Bronchial epithelial cell (primary cell): Measurements from ENCODE around the gene DAGLA. TPM values are rescaled to one million over a fixed set of nuclear protein-coding genes. Genes with fewer than 3 reads are reported as not detected.

Experiments used
- DNase-seq: peaks from one replicate; pipeline ENCODE4 v3.0.0-alpha.2; 2010; ENCODE audit warnings: low read depth
- FAIRE-seq: peaks from 2 replicates; lab custom pipeline; 2011; peaks lifted over from hg19 to GRCh38; lab: Jason Lieb, UNC
- H3K27me3 ChIP-seq: 2 replicates; pipeline ENCODE4 v1.5.1; 2011; ENCODE audit warnings: low read length; ENCODE audit not compliant: control insufficient read depth, insufficient read depth
- H3K36me3 ChIP-seq: 2 replicates; pipeline ENCODE4 v1.5.1; 2011; ENCODE audit warnings: low read length; ENCODE audit not compliant: control insufficient read depth, insufficient read depth
- H3K4me3 ChIP-seq: 2 replicates; pipeline ENCODE4 v1.5.1; 2011; ENCODE audit warnings: mild to moderate bottlenecking, low read depth, low read length, control low read depth
- total RNA-seq: library from RNA; depleted of rRNA; stranded (reverse); fragments of >200 nt; gene quantifications from 2 replicates; pipeline ENCODE4 v1.2.1, GENCODE V29; 2014
- TF ChIP-seq, protein P1 (sequence below): IDR thresholded peaks from 2 replicates; pipeline ENCODE4 v1.5.1; 2011; ENCODE audit warnings: mild to moderate bottlenecking, moderate library complexity, low read length, control low read depth, inconsistent platforms; ENCODE audit not compliant: insufficient read depth, severe bottlenecking

Gene DAGLA
- total RNA-seq, 1 donor from 2014 or later, result under 0.01 TPM

GRCh38 chr11:61711498-61711897 is 31.3 kb downstream of the DAGLA start:
- TF ChIP-seq, protein P1, sequence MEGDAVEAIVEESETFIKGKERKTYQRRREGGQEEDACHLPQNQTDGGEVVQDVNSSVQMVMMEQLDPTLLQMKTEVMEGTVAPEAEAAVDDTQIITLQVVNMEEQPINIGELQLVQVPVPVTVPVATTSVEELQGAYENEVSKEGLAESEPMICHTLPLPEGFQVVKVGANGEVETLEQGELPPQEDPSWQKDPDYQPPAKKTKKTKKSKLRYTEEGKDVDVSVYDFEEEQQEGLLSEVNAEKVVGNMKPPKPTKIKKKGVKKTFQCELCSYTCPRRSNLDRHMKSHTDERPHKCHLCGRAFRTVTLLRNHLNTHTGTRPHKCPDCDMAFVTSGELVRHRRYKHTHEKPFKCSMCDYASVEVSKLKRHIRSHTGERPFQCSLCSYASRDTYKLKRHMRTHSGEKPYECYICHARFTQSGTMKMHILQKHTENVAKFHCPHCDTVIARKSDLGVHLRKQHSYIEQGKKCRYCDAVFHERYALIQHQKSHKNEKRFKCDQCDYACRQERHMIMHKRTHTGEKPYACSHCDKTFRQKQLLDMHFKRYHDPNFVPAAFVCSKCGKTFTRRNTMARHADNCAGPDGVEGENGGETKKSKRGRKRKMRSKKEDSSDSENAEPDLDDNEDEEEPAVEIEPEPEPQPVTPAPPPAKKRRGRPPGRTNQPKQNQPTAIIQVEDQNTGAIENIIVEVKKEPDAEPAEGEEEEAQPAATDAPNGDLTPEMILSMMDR, result no peak
- Histone ChIP-seq H3K4me3 (no peak overlapping the region), H3K36me3 (no peaks in the 10 kb centered on the region), H3K27me3 (peaks cover 10% of the 10 kb centered on the region)
- FAIRE-seq (no peak), DNase-seq (no peak)

DNA sequence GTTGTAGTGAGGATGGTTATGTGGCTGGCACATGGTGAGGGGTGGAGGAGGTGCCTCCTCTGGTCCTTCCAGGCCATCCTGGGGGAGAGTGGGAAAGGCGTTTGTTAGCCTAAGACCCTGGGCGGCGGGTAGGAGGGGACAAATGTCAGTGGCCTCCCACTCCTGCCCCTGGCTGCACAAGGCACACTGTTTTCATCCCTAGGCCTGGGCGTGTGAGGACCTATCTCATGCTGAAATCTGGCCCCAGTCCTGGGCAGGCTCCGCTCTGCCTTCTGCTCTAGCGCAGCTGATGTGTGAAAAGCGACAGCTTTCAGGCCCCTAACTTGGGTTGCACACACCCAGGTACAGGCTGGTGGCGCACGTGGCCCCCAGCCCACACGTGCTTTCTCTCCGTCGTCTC is 32.1 kb downstream of the DAGLA start:
- Histone ChIP-seq H3K27me3 (peaks cover 10% of the 10 kb centered on the region), H3K36me3 (no peaks in the 10 kb centered on the region), H3K4me3 (no peak overlapping the region)
- no peak for DNase-seq
- FAIRE-seq, result no peak
- TF ChIP-seq, protein P1, result no peak

DNA sequence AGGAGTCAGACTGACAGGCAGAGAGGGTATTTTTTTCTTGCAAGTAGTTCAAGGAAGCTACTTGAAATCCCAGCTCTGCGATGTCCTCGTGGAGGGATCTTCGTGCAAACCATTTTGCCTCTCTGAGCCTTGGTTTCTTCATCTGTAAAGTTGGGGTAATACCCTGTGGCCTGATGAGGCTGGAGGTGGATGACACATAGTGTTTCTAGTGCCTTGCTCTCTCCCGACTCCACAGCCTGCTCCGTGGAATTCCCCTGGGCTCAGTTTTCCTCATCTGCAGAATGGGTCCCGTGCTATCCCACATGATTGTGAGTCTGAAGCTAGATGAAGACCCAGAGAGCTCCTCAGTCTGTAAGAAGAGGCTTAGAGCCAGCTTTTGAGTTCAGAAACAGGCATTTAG is 32.7 kb downstream of the DAGLA start:
- DNase-seq, result no peak
- FAIRE-seq, result no peak
- Histone ChIP-seq H3K4me3 (no peak overlapping the region), H3K36me3 (no peaks in the 10 kb centered on the region), H3K27me3 (peaks cover 10% of the 10 kb centered on the region)
- TF ChIP-seq, protein P1, result no peak

DNA sequence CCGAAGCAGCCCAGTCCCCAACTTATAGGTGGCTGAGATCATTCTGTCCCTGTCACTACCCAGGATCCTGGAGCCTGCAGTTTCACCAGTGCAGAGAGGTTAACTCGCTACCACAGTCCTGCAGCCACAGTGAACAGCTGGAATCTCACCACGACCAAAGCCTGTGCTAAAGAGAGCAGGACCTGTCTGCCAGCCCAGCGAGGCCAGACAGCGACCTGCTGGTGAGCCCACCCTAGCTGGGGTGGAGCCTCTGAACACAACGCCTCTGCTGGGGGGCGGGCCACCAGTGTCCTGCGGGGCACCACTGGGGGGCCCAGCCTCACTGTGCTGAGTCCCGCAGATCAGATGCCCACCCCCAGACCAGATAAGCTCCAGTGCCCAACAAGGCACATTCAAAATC is 33.3 kb downstream of the DAGLA start:
- no peaks in the 10 kb centered on the region for H3K36me3 ChIP-seq
- H3K27me3 ChIP-seq, result peaks cover 10% of the 10 kb centered on the region
- no peak overlapping the region for H3K4me3 ChIP-seq
- TF ChIP-seq, protein P1, result no peak
- DNase-seq, result no peak
- no peak for FAIRE-seq

DNA sequence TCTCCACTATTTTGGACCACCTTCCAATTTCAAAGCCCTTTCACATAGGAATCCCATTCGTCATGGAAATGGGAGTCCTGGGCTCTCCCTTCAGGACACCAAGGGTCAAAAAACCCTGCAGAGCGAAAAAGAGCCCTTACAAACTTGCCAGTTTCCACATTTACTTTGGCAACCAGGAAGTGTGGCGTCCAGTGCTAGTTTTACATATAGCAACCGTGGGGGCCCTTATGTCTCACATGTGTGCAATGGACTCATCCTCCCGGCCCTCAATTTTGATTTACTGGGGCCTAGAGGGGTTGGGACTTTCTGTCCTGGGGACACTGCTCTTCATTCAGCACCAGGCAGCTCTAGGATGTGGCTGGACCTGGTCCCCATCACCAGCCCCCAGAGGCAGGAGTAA is 33.7 kb downstream of the DAGLA start:
- no peaks in the 10 kb centered on the region for H3K36me3 ChIP-seq
- TF ChIP-seq, protein P1, result no peak
- peaks cover 10% of the 10 kb centered on the region for H3K27me3 ChIP-seq
- DNase-seq (no peak), FAIRE-seq (no peak)
- no peak overlapping the region for H3K4me3 ChIP-seq

DNA sequence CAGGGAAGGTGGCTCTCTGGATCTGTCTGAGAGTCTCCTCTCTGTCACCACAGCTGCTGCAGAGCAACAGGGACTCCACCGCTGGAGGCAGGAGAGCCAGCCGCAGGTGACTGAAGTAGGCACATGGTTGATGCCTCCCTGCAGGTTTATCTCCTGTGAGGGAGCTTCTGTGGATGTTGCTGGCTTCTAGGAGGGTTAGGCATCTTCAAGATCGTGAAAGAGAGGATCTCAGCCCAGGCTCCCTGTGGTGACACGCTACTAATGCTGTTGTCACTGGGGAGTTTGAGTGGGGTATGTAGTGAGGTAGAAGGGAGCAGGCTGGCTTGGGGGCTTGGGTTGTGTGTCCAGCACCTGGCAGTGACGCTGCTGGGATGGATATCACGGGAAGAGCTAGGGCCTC is 34.1 kb downstream of the DAGLA start:
- DNase-seq, result no peak
- H3K27me3 ChIP-seq, result peaks cover 10% of the 10 kb centered on the region

More for the DNA sequence above, 34.1 kb downstream of the DAGLA start:
- TF ChIP-seq, protein P1, result no peak
- FAIRE-seq, result no peak
- Histone ChIP-seq H3K4me3 (no peak overlapping the region), H3K36me3 (no peaks in the 10 kb centered on the region)
